ENCODE data around the gene ASIP. TPM values are rescaled to one million over a fixed set of nuclear protein-coding genes. Genes with fewer than 3 reads are reported as not detected.
"Not testable (repeated sequence)": the region's sequence is repeated elsewhere in the genome, so short reads cannot be mapped to it uniquely, and the experiment has no call there.

Gene ASIP
- total RNA-seq, 2 experiments from 2014 or later = not detected

DNA sequence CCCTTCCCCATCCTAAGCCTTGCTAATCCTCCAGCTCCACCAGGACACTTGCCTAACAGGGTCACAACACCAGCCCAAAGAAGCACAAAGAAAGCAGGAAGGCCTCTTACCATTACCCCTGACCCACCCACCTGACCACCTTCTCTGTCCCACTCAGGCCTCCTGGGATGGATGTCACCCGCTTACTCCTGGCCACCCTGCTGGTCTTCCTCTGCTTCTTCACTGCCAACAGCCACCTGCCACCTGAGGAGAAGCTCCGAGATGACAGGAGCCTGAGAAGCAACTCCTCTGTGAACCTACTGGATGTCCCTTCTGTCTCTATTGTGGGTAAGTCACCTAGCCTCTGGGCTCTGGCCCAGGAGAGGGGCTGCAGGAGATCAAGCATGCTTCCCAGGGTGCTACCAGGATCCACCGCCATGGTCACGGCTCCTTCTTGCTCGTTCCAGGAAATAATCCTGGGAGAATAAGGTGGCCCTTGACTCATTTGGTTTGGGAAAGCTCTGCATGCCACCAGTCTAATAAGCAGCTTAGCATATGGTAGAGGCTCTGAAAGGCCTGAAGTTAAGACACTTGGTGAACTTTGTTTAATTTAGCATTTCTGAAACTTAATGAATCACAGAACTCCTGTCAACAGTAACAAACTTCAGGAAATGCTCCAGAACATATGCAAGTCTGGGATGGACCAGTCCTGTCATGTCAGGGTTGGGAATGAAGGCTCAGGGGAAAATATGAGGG, 19.2 kb downstream of the ASIP start:
- Mint-ChIP-seq H3K27ac (no peak overlapping the region), H3K4me1 (no peaks in the 10 kb centered on the region), H3K4me3 (no peak overlapping the region), H3K36me3 (no peaks in the 10 kb centered on the region), H3K27me3 (no peaks in the 10 kb centered on the region), H3K9me3 (no peaks in the 10 kb centered on the region)
- no peak for DNase-seq

DNA sequence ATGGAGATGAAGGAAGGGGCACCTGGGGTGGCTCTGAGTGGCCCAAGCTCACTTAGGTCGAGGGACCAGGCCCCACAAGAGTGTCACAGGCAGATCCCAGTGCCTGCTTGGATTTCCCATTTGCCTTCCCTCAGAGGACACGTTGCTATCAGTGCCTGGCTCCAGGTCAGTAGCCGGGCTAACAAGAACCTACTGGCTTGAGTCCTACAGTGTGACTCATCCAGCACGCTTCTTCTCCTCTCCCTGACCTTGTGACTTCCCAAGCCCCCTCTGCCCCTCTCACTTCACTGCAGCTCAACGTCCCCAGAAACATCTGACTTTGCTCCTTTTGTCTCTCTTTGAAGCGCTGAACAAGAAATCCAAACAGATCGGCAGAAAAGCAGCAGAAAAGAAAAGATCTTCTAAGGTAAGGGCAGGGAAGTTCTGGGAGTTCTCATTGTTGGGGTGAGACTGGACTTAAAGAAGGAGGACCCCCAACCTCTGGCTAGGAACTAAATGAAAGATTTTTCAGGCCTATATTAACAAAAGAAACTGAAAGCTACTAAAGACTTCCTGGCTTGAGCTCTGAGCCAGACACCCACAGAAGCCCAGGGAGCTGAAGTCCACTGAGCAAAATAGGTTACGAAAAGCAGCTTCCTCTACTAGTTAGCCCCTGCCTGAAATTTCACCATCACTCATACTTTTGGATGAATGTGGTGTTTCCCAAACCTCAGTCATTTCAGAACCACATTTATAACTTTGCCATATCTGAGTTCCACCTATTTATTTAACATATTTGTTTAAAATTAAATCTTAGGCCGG, 21.5 kb downstream of the ASIP start:
- Mint-ChIP-seq H3K27me3 (no peaks in the 10 kb centered on the region), H3K4me1 (no peaks in the 10 kb centered on the region), H3K36me3 (peaks cover 2% of the 10 kb centered on the region), H3K9me3 (no peaks in the 10 kb centered on the region), H3K27ac (no peak overlapping the region), H3K4me3 (no peak overlapping the region)
- no peak for DNase-seq

DNA sequence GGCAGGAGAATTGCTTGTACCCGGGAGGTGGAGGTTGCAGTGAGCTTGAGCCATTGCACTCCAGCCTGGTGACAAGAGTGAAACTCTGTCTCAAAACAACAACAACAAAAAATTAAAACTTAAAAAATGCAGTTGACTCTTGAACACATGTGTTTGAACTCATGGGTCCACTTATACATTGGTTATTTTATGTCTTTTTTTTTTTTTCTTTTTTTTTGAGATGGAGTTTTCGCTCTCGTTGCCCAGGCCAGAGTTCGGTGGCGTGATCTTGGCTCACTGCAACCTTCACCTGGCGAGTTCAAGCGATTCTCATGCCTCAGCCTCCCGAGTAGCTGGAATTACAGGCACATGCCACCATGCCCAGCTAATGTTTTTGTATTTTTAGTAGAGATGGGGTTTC, 22.2 kb downstream of the ASIP start:
- not testable (repeated sequence) for H3K27me3 Mint-ChIP-seq, H3K4me1 Mint-ChIP-seq, H3K4me3 Mint-ChIP-seq, H3K36me3 Mint-ChIP-seq, H3K9me3 Mint-ChIP-seq, DNase-seq, H3K27ac Mint-ChIP-seq

DNA sequence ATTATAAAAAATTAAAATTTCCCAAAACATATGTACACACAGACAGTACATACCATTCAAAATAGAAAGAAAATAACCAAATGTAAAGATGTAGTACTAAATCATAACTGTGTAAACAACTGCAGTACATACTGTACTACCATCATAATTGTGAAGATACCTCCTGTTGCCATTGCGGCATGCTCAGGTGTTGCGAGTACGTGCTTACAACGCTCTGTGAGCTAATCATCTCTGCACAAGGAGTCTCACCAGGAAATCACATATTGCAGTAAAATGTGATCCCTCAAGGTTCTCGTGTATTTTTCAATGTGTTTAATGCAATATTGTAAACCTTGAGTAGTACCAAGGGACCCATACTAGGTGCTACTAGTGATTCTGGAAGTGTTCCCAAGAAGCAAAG, 22.9 kb downstream of the ASIP start:
- Mint-ChIP-seq H3K4me1 (no peaks in the 10 kb centered on the region), H3K9me3 (no peaks in the 10 kb centered on the region), H3K27ac (no peak overlapping the region), H3K4me3 (no peak overlapping the region), H3K27me3 (peaks cover 8% of the 10 kb centered on the region), H3K36me3 (peaks cover 8% of the 10 kb centered on the region)
- DNase-seq = no peak

DNA sequence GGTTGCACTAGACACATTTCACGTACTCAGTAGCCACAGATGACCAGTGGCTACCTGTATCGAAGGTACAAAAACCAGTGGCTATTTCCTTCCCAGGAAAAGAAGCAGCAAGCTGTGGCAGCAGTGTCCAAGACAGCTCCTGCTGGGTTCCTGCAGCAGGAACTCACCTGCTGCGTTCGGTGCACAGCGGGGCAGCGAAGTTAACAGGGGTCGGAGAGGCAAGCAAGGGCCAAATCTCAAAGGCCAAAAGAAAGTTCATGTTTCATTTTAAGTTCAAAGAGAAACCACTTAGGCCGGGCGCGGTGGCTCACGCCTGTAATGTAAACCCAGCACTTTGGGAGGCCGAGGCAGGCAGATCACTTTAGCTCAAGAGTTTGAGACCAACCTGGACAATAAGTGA, 26.9 kb downstream of the ASIP start:
- Mint-ChIP-seq H3K36me3 (peaks cover 25% of the 10 kb centered on the region), H3K4me3 (no peak overlapping the region), H3K4me1 (peaks cover 3% of the 10 kb centered on the region), H3K27me3 (peaks cover 18% of the 10 kb centered on the region), H3K27ac (no peak overlapping the region), H3K9me3 (no peaks in the 10 kb centered on the region)
- no peak for DNase-seq

DNA sequence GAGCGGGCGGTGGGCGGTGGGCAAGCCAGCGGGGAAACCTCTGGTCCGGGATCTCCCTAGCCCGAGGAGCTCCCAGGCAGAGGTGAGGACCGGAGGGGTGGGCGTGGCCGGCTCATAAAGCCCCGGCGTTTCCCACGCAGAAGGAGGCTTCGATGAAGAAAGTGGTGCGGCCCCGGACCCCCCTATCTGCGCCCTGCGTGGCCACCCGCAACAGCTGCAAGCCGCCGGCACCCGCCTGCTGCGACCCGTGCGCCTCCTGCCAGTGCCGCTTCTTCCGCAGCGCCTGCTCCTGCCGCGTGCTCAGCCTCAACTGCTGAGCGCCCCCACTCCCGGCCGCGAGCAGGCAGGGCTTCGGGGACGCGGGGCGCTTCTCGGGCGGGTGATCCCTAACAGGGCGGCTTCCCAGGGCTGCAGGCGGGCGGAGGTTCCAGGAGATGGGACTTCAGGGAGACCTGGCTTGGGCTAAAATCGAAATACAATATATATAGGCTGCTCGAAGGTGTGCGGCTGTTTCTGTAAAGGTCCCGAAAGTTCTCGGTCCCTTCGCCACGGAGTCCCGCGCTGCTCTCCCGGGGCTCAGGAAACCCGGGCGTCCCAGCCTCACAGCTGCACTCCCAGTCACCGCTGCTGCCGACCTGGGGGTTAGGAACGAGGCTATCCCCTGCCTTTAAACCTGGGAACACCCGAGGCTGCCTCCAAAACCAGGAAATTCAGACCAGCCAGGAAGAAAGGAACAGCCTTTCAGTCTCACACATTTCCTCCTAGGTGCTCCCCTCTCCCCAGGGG, 27.8 kb downstream of the ASIP start:
- Mint-ChIP-seq H3K9me3 (no peaks in the 10 kb centered on the region), H3K36me3 (peaks cover 32% of the 10 kb centered on the region), H3K4me1 (peaks cover 3% of the 10 kb centered on the region), H3K4me3 (peak overlapping the region; percentile 22), H3K27ac (no peak overlapping the region), H3K27me3 (peaks cover 18% of the 10 kb centered on the region)
- DNase-seq = peak; percentile 30

DNA sequence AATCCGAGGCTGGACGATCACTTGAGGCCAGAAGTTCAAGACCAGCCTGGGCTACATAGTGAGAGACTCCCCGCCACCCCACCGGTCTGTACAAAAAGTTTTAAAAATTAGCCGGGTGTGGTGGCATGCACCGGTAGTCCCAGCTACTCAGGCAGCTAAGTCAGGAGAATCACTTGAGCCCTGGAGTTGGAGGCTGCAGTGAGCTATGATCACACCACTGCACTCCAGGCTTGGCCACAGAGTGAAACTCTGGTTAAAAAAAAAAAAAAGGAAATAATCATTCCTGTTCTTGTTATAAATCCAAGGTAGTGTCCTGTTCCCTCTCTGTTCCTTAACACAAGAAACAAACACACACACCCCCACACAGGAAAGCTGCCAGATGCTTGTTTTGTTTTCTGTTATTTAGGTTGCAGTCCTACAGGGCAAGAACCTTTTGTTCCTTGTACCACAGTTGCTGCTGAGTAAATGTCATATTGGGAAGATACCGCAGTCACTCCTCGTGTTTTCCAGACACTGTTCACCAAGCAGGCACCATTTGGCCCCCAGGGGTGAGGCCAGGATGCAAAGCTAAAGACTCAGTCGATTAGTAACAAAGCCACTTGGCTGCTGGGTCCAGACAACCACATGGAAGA, 28.9 kb downstream of the ASIP start:
- no peak for DNase-seq
- Mint-ChIP-seq H3K4me3 (no peak overlapping the region), H3K36me3 (peaks cover 38% of the 10 kb centered on the region), H3K27ac (no peak overlapping the region), H3K4me1 (peaks cover 3% of the 10 kb centered on the region), H3K9me3 (no peaks in the 10 kb centered on the region), H3K27me3 (peaks cover 18% of the 10 kb centered on the region)

DNA sequence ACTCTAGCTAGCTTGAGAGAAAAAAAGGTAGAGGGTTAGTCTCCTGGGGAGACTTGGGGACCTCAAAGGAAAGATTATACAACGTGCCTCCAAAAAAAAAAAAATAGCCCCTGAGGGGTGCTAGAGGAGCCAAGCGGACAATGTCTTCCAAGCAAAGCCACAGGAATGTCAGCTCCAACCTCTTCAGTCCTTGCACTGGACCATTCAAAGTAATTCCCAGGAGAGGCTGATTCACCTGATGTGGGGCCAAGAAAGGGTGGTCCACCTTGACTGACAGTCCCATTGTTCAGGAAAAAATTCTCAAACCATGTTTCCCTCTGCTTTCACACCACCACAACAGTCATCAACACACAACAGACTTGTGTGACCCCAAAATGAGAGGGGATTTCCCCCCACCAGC, 30.7 kb downstream of the ASIP start:
- no peaks in the 10 kb centered on the region for H3K9me3 Mint-ChIP-seq
- peaks cover 18% of the 10 kb centered on the region for H3K27me3 Mint-ChIP-seq
- no peak overlapping the region for H3K27ac Mint-ChIP-seq
- H3K4me3 Mint-ChIP-seq = no peak overlapping the region
- DNase-seq = no peak
- H3K36me3 Mint-ChIP-seq = peaks cover 44% of the 10 kb centered on the region
- peaks cover 3% of the 10 kb centered on the region for H3K4me1 Mint-ChIP-seq

DNA sequence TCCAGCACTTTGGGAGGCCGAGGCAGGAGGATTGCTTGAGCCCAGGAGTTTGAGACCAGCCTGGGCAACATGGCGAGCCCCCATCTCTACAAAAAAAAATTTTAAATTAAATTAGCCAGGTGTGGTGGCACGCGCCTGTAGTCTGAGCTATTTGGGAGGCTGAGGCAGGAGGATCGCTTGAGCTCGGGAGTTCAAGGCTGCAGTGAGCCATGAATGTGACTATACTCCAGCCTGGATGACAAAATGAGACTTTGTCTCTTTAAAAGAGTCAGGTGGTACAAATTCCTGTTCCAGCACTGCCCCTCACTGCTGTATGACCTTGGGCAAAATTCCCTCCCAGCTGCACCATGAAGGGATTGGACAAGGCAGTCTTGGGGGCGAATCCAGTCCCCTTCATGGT, 33.5 kb downstream of the ASIP start:
- no peak overlapping the region for H3K4me3 Mint-ChIP-seq
- peaks cover 5% of the 10 kb centered on the region for H3K27me3 Mint-ChIP-seq
- no peak overlapping the region for H3K27ac Mint-ChIP-seq
- no peaks in the 10 kb centered on the region for H3K4me1 Mint-ChIP-seq
- no peak for DNase-seq
- peaks cover 45% of the 10 kb centered on the region for H3K36me3 Mint-ChIP-seq
- H3K9me3 Mint-ChIP-seq = no peaks in the 10 kb centered on the region

DNA sequence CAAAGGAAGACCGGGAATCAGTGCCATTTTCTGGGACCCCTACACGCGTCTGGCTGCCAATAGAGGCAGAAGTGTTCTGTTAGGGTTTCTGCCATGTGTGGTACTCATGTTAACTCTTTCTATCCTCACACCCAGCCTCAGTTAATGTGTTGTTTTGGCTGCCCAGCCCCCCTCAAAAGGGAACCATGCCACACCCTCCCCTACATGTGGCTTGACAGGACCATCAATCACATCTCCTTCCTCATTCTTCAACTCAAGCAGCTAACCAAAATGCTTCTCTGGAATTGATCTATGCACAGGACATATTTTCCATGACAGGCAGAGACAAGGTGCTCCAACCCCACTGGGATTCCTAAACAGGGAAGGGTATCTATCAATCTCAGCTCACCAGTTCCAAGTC, 40.0 kb downstream of the ASIP start:
- no peak for DNase-seq
- H3K36me3 Mint-ChIP-seq = peaks cover 39% of the 10 kb centered on the region
- H3K4me1 Mint-ChIP-seq = no peaks in the 10 kb centered on the region

DNA sequence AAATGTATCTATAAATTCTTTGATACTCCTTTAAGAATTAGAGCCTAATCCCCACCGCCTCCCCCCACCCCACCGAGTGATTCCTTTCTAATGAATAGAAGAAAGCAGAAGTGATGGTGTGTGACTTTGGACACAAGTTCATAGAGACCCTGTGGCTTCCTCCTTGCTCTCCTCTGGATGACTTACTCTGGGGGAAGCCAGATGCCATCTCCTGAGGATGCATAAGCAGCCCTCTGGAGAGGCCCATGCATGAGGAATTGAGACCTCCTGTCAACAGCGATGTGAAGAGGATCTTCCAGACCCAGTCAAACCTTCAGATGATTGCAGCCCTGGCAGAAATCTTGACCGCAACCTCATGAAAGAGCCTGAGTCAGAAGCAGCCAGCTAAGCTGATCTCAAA, 40.8 kb downstream of the ASIP start:
- DNase-seq = no peak
- Mint-ChIP-seq H3K36me3 (peaks cover 40% of the 10 kb centered on the region), H3K27ac (no peak overlapping the region), H3K4me3 (no peak overlapping the region), H3K27me3 (no peaks in the 10 kb centered on the region), H3K4me1 (no peaks in the 10 kb centered on the region), H3K9me3 (no peaks in the 10 kb centered on the region)

More for the DNA sequence above, 40.0 kb downstream of the ASIP start:
- Mint-ChIP-seq H3K27me3 (no peaks in the 10 kb centered on the region), H3K4me3 (no peak overlapping the region), H3K9me3 (no peaks in the 10 kb centered on the region), H3K27ac (no peak overlapping the region)

DNA sequence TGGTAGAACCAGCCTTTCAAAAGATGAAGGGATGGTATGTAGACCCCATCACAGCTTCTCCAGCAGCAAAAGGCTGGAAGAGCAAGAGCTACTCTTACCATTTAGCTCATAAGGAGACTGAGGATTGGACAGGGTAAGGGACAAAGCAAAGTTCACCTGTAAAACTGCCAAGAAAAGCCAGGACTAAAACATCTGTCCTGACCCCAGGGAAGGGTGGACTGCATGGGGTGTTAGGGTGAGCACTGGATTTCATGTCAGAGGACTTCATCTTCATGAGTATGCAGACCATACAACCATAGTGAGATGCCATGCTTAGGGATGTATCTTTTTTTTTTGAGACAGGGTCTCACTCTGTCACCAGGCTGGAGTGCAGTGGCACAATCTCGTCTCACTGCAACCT, 42.6 kb downstream of the ASIP start:
- Mint-ChIP-seq H3K36me3 (peaks cover 36% of the 10 kb centered on the region), H3K9me3 (no peaks in the 10 kb centered on the region), H3K4me3 (no peak overlapping the region), H3K27ac (no peak overlapping the region), H3K27me3 (no peaks in the 10 kb centered on the region), H3K4me1 (no peaks in the 10 kb centered on the region)
- no peak for DNase-seq

DNA sequence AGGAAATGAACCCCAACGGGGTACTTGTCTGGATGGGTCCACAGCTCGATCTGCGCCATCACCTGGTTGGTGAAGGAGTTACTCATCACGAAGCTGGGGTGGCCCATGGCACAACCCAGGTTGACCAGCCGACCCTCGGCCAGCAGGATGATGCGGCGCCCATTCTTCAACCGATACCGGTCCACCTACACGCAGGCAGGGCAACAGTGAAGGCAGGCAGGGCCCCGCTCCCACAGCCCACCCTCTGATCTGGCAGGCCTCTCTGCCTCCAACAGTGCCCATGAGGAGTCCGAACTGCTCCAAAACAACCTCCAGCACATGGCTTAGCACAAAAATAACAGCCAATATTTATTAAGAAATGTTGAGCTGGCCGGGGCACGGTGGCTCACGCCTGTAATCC, 44.2 kb downstream of the ASIP start:
- H3K4me1 Mint-ChIP-seq = no peaks in the 10 kb centered on the region
- no peaks in the 10 kb centered on the region for H3K9me3 Mint-ChIP-seq
- no peak overlapping the region for H3K27ac Mint-ChIP-seq
- no peaks in the 10 kb centered on the region for H3K27me3 Mint-ChIP-seq
- no peak overlapping the region for H3K4me3 Mint-ChIP-seq
- peaks cover 35% of the 10 kb centered on the region for H3K36me3 Mint-ChIP-seq
- no peak for DNase-seq

DNA sequence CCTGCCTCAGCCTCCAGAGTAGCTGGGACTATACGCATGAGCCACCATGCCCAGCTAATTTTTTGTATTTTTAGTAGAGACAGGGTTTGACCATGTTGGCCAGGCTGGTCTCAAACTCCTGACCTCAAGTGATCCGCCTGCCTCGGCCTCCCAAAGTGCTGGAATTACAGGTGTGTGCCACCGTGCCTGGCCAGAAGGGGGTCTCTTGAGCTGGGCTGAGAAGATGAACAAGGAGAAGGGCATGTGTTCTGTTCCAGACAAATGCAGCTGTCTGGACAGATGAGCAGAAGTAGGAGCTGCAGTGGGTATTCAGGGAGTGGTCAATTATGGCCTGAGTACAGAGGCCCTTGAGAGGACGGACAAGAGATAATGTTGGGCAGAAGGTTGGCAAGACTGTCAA, 46.3 kb downstream of the ASIP start:
- H3K36me3 Mint-ChIP-seq = peaks cover 41% of the 10 kb centered on the region
- not testable (repeated sequence) for H3K9me3 Mint-ChIP-seq, DNase-seq, H3K27me3 Mint-ChIP-seq, H3K4me1 Mint-ChIP-seq, H3K27ac Mint-ChIP-seq, H3K4me3 Mint-ChIP-seq

DNA sequence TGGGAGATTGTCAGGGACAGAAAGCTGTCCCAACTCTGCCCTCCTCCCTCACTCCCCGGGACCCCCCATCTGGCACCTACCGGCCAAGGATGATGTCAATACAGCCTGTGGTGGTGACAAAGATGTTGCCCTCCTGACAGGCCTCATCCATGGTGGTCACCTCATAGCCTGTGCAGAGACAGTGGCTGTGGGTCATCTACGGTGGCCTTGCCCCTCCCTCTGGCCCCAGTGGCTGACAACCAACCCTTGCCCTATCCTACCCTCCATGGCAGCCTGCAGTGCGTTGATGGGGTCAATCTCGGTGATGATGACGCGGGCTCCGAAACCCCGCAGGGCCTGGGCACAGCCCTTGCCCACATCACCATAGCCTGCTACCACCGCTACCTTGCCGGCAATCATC, 49.2 kb downstream of the ASIP start:
- Mint-ChIP-seq H3K27me3 (no peaks in the 10 kb centered on the region), H3K4me1 (no peaks in the 10 kb centered on the region), H3K36me3 (peaks cover 50% of the 10 kb centered on the region), H3K27ac (no peak overlapping the region), H3K4me3 (no peak overlapping the region), H3K9me3 (no peaks in the 10 kb centered on the region)
- DNase-seq = no peak

Measured in activated naive CD8-positive, alpha-beta T cell treated with anti-CD3 and anti-CD28 coated beads for 36 hours (primary cell).